ENCODE results near the gene HOXA9. TPM values are rescaled to one million over a fixed set of nuclear protein-coding genes. Genes with fewer than 3 reads are reported as not detected.
A peak's percentile ranks its signal among the peaks of the same experiment; 100 is the strongest.

HOXA9 gene
- total and polyA plus RNA-seq, 2 experiments from 2014 or later: not detected

DNA sequence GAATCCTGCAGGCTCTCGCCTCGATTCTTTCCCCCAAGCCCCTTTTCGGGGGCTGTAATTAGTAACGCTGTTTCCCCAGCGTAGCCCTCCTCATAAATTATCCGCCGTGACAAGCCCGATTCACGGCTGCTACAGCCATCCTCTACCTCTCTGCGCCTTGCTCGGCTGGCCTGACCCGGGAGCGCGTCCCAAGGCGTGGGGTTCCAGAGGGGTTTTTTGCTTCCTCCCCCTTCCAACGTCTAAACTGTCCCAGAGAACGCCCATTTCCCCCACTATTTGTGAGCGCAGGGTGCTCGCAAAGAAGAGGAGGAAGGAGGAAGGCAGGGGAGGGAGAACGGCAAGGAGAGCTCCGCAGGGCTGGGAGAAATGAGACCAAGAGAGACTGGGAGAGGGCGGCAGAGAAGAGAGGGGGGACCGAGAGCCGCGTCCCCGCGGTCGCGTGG is 22.7 kb downstream of the HOXA9 start:
- Histone ChIP-seq H3K27me3 (peaks cover 100% of the 10 kb centered on the region), H3K4me3 (peak overlapping the region; percentile 19), H3K27ac (no peak overlapping the region), H3K4me1 (ENCODE audit: low read depth) (peaks cover 4% of the 10 kb centered on the region), H3K36me3 (no peaks in the 10 kb centered on the region), H3K9me3 (ENCODE audit: low read depth) (no peaks in the 10 kb centered on the region)
- DNase-seq (ENCODE audit: low read depth in 1 of 2, low spot score in 1 of 2): no peak
- TF ChIP-seq, protein P1, sequence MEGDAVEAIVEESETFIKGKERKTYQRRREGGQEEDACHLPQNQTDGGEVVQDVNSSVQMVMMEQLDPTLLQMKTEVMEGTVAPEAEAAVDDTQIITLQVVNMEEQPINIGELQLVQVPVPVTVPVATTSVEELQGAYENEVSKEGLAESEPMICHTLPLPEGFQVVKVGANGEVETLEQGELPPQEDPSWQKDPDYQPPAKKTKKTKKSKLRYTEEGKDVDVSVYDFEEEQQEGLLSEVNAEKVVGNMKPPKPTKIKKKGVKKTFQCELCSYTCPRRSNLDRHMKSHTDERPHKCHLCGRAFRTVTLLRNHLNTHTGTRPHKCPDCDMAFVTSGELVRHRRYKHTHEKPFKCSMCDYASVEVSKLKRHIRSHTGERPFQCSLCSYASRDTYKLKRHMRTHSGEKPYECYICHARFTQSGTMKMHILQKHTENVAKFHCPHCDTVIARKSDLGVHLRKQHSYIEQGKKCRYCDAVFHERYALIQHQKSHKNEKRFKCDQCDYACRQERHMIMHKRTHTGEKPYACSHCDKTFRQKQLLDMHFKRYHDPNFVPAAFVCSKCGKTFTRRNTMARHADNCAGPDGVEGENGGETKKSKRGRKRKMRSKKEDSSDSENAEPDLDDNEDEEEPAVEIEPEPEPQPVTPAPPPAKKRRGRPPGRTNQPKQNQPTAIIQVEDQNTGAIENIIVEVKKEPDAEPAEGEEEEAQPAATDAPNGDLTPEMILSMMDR (IDR thresholded peaks at IDR 0.05; ENCODE audit: low read depth, low read length): no peak

GRCh38 chr7:27141923-27142579 is 23.3 kb downstream of the HOXA9 start:
- no peak overlapping the region for H3K4me3 ChIP-seq
- DNase-seq (ENCODE audit: low read depth in 1 of 2, low spot score in 1 of 2): no peak
- TF ChIP-seq, protein P1 (IDR thresholded peaks at IDR 0.05; ENCODE audit: low read depth, low read length): no peak
- no peaks in the 10 kb centered on the region for H3K36me3 ChIP-seq
- peaks cover 4% of the 10 kb centered on the region for H3K4me1 ChIP-seq (ENCODE audit: low read depth)
- no peak overlapping the region for H3K27ac ChIP-seq
- no peaks in the 10 kb centered on the region for H3K9me3 ChIP-seq (ENCODE audit: low read depth)
- H3K27me3 ChIP-seq: peaks cover 100% of the 10 kb centered on the region

DNA sequence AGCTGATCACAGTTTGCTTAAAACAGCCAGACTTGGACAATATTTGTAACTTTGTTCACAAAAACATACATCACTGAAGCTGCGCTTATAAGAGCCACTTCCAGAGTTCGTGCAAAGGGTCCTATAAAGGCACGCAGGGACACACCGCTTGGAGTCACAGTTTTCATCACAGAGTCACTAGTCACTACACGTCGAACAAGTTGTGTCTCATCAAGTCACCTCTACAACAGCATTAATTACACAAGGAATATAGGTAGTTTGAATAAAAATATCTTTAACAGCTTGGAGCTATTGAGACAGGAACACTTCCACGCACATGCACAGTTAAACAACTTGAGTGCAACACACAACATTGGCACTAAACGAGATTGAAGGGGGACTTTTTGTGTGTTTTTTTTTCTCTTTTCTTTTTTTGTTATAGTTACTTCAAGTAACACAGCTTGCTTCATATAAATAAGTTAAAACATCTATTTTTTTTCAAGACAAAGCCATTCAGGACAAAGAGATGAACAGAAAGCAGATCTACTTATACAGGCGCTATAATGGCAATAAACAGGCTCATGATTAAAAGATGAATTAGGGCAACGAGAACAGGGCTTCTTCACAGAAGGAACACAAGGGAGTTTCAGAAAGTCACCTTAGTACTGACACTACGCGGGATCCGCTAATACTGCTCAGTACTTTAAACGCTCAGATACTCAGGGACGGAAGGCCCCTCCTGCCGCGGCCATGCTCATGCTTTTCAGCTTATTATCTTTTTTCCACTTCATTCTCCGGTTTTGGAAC is 24.0 kb downstream of the HOXA9 start:
- H3K36me3 ChIP-seq: no peaks in the 10 kb centered on the region
- TF ChIP-seq, protein P1 (IDR thresholded peaks at IDR 0.05; ENCODE audit: low read depth, low read length): no peak
- H3K27ac ChIP-seq: no peak overlapping the region
- DNase-seq (ENCODE audit: low read depth in 1 of 2, low spot score in 1 of 2): no peak
- H3K27me3 ChIP-seq: peaks cover 100% of the 10 kb centered on the region
- no peaks in the 10 kb centered on the region for H3K9me3 ChIP-seq (ENCODE audit: low read depth)
- H3K4me3 ChIP-seq: no peak overlapping the region
- H3K4me1 ChIP-seq (ENCODE audit: low read depth): peaks cover 4% of the 10 kb centered on the region

DNA sequence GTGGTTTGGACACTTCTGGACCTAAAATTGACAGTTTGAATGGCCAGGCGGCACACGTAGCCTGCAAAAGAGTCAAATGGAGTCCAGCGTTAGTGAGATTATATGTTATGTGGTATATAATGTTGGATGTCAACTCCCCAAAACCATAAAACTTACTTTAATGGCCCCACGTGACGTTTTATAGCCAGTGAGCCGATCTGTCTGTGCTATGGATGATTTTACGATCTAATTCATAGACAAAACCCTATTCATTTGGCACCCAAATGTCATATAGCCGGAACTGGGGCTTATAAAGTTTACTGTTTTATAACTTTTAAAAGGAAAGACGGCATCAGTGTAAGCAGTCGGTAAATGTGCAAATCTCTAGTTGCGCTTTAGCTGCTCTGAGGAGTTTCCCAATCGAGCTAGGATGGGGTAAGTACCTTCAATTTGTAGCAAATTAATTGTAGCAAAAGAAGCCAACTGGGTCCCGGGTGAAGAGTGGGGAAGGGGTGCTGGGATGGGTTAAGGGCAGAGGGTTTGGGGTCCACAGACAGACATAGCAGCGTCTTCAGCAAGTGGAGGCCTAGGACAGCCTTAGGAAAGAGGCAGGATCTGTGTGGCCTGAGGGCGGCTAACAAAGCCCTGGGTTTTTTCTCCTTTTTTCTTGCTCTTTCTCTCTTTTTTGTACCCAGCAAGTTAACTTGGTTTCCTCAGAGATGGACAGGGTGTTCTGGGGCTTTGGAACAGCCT is 25.0 kb downstream of the HOXA9 start:
- H3K27ac ChIP-seq: no peak overlapping the region
- TF ChIP-seq, protein P1 (IDR thresholded peaks at IDR 0.05; ENCODE audit: low read depth, low read length): no peak
- no peaks in the 10 kb centered on the region for H3K9me3 ChIP-seq (ENCODE audit: low read depth)
- H3K4me3 ChIP-seq: no peak overlapping the region
- H3K4me1 ChIP-seq (ENCODE audit: low read depth): peaks cover 4% of the 10 kb centered on the region
- no peak for DNase-seq (ENCODE audit: low read depth in 1 of 2, low spot score in 1 of 2)
- peaks cover 100% of the 10 kb centered on the region for H3K27me3 ChIP-seq
- H3K36me3 ChIP-seq: no peaks in the 10 kb centered on the region

DNA sequence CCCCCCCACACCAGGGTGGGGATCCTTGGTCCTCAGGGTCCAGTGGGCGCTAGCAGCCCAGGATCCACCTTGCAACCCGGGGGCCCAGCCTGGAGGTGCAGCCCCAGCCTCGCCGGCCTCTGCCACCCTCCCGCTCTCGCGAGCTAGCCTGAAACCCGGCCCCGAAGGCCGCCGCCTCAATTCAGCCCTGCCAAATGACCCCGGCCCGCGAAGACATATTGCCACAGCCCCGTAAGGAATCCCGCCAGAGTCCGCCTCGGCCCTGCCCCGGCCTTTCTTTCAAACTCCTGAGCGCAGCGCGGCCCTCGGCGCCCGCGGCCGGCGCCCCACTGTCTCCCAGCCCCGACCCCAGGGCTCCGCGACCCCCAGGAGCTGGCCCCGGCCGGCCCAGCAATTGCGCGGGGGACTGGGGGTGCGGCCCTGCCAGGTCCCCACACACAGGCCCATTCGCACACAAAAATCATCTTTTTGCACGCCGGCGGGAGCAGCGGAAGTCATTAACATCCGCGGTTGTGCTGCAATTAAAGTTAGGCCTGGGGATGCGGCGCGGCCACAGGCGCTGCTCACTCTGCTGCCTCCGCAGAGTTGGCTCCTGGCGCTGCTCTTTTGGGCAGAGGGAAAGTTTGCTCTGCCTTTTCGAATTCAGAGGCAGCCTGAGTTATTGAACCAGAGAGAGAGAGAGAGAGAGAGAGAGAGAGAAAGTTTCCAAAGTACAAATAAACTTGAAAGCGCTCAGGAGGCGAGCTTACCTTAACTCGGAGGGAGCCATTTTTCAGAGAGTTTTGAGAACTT is 25.8 kb downstream of the HOXA9 start:
- Histone ChIP-seq H3K4me3 (peak overlapping the region; percentile 9), H3K27me3 (peaks cover 100% of the 10 kb centered on the region), H3K4me1 (ENCODE audit: low read depth) (peaks cover 4% of the 10 kb centered on the region), H3K27ac (no peak overlapping the region), H3K36me3 (no peaks in the 10 kb centered on the region), H3K9me3 (ENCODE audit: low read depth) (no peaks in the 10 kb centered on the region)
- TF ChIP-seq, protein P1 (IDR thresholded peaks at IDR 0.05; ENCODE audit: low read depth, low read length): no peak
- no peak for DNase-seq (ENCODE audit: low read depth in 1 of 2, low spot score in 1 of 2)
